ENCODE results near the gene ZSWIM1.
"Not testable (repeated sequence)": the region's sequence is repeated elsewhere in the genome, so short reads cannot be mapped to it uniquely, and the experiment has no call there.

Gene ZSWIM1

DNA sequence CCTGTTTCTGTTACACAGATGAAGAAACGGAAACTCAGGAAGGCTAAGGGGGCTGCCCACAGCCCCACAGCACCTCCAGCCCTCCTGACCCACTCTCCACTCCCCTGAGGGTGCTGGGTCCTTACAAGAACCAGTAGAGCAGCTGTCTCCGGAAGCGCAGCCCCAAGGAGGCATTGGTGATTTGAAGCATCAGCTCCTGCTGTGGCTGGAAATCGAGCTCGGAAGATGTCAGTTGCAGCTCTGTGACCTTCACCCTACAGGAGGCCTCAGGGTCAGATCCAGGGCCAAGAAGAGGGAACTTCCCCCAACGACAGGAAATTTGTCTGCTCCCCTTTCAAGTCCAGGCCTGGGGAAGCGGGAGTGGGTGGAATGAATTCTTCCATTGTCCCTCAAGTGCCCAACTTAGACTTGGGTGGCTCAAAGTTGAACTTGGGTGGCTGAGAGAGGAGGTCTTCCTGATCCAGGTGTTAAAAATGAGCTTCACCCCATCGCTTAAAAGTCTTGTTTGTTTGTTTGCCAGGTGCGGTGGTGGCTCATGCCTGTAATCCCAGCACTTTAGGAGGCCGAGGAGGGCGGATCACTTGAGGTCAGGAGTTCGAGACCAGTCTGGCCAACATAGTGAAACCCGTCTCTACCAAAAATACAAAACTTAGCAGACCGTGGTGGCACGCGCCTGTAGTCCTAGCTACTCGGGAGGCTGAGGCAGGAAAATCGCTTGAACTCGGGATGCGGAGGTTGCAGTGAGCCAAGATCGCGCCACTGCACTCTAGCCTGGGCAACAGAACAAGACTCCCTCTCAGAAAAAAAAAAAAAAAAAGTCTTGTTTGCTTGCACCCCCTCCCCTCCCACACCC is 29.0 kb downstream of the ZSWIM1 start:
- no peak for DNase-seq

DNA sequence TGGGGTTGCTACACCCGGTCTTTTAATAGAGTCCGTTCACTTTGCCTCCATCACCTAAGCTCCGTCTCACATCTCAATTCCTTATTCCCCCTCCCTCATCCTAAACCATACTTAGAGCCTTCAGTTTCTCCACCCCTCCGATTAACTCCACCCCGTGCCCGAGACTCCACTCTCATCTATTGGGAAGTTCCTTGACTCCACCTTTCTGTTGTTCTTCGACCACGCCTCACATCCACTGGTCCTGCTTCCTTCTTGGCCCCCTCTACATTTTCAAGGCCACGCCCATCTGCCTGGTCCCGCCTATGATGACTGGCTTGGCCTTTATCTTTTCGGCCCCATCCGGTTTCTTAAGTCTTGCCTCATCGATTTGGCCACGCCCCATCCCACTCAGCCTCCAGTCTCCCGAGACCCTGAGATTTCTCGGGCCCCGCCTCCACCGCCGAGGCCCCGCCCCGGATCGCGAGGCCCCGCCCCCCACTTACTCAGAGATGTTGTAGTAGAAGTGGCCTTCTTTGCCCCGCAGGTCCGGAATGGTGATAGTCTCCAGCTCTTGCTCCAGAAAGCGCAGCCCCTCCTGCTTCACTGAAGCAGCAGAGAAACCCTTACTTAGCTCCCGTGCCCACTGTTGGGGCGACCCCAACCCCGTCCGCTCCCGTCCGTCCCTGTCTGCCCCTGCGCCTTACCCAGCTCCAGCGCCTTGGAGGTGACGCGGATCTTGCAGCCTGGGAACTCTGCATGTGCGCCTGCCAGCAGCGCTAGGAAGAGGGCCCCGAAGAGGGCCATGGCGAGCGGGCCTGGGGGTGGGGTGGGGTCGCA is 29.9 kb downstream of the ZSWIM1 start:
- peak; percentile 93 for DNase-seq

DNA sequence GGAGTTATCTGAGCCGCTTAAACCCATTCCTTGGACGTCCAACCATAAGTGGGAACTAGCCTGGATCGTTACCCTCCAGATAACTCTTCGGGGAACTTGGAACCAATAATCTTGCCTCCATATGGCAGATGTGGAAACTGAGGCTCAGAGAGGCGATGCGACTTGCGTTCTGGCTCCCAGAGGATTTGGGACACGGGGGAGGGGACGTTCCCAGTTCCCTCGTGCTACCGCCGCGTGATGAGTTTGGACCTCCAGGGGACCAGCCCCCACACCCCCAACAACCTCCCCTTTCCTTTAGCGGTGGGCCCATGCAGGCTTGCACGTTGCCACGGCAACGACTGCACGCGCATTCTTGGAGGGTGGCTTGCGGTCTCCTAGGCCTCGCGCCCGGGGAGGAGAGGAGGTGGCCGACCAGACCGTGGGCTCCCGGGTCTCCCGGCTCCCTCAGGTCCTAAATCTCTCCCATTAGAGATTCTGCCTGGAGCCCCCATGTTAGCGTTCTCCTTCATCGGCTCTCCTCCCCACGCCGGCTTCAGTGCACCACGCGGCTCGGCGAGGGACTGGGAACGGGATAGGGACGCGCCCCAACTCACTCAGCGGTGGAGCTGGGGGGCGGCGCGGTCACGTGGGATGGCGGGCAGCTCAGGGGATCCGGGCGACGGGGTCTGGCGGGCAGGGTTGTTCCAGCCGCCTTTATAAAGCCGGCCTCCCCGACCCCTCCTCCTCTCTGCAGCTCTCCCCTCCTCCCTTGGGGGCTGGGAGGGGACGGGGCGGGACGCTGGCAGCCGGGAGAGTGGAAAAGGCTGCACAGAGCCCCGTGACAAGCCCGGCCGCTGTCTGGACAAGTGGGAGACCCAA is 30.7 kb downstream of the ZSWIM1 start, which contains the start of gene PLTP:
TSS of gene PLTP (minus strand) at position 670 of the 858 bp plus-strand sequence. CDS start 703 bp downstream, outside the sequence.
- DNase-seq = peak; percentile 41

DNA sequence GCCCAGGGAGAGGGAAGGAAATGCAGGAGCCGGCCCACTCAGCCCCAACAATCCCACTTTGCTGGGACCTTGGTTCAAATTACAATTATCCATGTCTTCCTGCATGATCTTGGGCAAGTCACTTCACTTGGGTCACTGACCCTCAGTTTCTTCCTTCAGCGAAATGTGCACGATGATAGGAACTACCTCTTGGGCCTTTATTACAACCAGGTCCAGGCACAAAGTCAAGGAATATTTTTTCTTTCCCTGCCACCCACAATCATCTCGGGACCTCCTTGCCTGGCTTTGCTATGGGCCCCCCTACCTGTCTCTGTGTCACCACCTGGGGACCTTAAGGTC is 31.3 kb downstream of the ZSWIM1 start:
- DNase-seq = no peak

DNA sequence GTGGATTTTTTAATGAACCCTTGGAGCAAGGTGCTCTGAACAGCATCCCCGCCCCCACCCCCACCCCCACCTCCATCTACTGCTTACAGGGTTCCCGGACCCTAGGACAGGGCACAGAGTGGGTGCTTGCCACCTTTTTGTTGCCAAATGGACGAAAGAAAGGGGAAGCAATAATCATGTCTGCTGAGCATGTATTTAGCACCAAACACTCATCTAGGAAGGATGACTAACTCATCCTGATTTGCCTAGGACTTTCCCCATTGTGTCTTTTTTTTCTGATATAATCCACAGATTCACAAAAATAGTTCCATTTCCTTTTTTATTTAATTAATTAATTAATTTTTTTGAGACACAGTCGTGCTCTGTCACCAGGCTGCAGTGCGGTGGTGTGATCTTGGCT is 32.1 kb downstream of the ZSWIM1 start:
- DNase-seq = no peak

DNA sequence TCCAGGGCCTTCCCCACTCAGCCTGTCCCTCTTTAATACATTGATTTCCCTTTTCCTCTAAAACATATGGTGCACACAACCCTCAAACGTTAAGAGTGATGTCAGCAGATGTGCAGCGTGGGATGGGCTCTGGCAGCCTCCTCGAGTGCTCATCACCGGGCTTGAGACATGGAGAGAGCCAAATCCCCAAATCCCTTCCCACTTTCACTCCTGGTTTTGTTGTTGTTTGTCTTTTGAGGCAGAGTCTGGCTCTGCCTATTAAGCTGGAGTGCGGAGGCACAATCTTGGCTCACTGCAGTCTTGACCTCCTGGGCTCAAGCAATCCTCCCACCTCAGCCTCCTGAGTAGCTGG is 36.7 kb downstream of the ZSWIM1 start:
- DNase-seq = no peak

DNA sequence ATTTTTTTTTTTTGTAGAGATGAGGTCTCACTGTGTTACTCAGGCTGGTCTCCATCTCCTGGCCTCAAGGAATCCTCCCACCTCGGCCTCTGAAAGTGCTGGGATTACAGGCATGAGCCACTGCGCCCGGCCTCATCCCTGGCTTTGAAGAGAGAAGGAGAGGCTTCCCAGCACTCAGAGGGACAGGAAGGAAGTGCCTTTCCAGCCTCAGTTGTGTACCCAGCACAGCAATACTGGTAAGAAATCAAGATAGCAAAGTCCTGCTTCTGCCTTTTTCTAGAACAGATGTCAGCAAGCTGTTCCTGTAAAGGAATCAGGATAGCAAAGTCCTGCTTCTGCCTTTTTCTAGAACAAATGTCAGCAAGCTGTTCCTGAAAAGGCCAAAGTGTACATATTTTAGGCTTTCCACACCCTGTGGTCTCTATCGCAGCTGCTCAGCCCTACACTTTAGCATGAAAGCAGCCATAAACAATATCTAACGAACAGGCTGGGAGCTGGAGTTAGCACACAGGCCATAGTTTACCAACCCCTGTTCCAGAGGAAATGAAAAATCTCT is 37.2 kb downstream of the ZSWIM1 start:
- DNase-seq = no peak

DNA sequence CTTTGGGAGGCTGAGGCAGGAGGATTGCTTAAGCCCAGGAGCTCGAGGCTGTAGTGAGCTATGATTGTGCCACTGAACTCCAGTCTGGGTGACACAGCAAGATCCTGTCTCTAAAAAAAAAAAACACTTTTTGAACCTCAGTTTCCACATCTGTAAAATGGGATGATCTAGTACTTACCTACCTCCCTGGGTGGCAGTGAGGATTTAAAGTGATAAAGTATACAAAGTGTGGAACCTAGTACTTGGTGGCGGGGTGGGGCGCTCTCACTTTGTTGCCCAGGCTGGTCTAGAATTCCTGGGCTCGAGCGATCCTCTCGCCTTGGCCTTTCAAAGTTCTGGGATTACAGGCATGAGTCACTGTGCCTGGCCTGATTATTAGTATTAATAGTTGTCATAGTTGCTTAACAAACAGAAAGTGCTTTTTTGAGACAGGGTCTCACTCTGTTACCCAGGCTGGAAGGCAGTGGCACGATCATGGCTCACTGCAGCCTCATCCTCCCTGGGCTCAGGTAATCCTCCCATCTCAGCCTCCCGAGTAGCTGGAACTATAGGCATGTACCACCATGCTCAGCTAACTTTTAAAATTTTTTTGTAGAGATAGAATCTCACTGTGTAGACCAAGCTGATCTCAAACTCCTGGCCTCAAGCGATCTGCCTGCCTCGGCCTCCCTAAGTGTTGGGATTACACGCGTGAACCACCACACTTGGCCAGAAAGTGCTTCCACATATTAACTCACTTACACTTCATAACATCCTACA is 37.9 kb downstream of the ZSWIM1 start:
- DNase-seq = no peak

DNA sequence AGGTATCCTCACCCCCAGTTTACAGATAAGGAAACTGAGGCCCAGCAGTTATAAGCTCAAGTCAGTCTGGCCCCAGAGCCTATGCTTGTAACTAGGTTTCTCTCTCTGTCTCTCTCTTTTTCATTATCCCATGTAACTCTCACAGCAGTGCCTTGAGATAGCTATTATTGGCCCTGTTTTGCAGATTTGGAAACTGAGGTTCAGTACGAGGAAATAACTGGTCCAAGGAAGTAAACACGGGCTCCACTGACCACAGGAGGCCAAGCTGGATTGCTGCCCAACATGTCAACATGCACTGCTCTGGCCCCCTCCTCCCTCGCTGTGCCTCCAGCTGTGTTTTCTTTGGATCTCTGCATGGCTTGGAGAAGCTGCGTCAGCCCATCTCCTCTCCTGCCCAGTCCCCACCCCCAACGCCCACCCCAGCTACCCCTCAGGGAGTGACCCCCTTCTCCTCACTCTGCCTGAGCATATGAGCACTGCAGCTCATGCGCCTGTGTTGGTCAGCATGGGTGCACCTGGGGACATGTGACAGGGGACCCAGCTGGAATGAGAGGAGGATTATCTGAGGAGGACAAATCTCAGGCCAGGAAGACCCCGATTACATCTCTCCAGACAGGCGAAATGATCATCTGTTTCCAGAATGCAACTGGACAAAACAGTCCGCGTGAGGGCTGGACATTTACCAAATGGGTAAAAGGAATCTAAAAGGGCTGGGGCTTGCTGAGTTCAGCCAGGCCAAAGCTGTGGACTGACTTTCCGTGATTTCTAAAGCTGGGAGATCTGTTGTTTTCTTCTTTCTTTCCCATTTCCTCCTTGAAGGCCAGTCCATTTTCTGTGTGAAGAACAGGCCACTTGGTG is 38.7 kb downstream of the ZSWIM1 start:
- no peak for DNase-seq

DNA sequence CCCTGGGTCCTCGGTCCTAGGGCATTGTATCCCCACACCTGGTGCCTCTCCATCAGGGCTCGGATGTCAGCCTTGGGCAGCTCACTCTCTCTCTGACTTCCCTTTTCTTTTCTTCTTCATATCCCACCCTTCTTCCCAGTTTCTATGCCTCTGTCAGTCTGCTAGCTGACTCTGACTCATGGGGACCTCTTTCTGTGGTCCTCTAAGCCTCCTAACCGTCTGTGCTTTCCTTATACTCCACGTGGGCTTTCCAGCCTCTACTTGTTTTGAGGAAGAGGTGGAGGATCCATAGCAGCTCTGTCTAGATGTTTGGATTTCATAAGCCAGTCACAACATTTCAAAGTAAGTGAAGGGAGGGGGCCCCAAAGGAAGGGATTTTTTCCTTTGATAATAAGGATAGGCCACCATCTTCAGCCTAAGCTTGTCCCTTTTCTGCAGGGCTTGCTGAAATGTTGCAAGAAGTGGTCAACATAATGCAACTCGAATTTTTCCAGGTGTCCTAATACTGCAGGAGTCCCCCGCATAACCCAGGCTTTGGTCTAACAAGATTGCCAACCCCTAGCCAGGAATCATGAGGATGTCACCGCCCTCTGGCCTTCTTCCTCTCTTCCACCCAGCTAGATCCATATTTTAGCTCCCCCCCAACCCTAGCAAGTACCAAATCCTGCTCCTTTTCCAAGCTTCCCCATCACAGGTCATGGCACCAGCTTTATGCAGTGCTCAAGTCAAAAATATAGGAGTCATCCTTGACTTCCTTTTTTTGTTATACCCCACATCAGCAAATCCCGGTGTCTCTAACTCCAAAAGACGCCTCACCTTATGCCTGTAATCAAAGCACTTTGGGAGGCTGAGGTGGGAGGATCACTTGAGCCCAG is 39.7 kb downstream of the ZSWIM1 start:
- no peak for DNase-seq

DNA sequence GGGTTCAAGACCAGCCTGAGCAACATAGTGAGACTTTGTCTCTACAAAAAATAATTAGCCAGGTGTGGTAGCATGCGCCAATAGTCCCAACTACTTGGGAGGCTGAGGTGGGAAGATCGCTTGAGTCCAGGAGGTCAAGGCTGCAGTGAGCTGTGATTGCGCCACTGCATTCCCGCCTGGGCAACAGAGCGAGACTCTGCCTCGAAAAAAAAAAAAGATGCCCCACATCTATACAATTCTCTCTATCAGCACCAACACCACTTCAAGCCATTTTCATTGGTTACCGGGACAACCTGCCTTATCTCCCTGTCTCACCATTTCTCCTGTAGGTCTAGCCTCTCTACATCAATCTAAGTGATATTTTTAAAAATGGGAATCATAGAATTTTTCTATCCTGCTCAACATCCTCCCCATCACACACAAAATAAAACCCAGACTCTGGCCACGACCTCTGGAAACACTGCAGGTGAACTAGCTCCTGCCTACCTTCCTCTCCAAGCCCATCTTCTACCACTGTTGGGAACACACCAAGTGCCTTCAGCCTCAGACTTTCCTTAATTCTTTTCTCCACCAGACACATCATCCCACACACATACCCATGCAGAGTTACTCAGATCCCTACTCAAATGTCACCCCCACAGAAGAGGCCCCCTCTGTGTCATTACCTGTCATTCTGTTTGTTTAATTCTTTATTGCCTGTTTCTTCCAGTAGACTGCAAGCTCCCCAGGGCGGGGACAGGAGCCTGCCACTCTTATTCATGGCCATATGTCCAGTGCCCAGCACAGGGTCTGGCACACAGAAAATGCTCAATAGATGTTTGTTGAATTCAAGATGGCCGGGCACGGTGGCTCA is 40.5 kb downstream of the ZSWIM1 start:
- no peak for DNase-seq

DNA sequence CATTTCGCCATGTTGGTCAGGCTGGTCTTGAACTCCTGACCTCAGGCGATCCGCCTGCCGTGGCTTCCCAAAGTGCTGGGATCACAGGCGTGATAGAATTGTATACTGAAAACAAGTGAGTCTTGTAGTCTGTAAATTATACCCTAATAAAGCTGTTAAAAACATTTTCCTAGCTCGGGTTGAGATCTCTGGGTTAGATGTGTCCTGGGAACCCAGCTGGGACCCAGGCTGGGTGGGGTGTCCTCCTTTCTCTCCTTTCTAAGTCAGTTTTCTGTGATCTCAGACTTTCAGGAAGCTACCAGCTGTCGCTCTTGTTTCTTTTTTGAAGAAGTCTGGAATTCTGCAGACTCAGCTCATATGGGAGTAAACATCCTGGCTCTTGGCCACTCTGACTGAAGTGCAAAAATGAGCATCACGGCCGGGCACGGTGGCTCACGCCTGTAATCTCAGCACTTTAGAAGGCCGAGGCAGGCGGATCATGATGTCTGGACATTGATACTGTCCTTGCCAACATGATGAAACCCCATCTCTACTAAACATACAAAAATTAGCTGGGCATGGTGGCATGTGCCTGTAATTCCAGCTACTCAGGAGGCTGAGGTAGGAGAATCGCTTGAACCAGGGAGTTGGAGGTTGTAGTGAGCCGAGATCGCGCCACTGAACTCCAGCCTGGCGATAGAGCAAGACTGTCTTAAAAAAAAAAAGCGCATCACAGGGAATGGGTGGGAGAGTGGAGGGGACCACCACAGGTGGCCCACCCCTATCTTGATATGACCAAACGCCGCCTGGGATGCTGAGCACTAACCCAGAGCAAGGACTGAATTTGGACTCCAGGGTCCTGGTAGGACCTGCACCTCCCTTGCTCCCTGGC is 43.6 kb downstream of the ZSWIM1 start:
- DNase-seq = no peak

DNA sequence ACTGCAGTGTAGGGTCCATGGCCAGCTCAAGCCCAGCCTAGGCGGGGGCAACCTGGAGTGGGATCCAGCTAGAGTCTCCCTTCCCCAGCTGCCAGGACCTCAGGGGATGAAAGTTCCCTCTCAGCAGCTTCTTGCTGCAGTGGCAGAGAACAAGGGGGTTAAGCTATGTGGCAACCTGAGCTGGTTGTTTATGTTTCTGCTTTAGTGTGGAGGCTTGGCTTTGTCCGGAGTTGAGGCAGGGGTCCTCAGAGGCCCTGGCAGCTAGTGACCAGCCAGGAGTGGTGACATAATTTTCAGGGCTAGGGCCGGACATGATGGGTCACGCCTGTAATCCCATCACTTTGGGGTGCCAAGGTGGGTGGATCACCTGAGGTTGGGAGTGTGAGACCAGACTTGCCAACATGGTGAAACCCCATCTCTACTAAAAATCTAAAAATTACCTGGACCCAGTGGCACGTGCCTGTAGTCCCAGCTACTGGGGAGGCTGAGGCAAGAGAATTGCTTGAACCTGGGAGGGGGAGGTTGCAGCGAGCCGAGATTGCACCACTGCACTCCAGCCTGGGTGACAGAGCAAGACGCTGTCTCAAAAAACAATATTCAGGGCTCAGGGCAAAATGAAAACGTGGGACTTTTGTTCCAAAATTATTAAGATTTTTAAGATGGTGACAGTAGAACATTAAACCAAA is 44.9 kb downstream of the ZSWIM1 start:
- DNase-seq = no peak

DNA sequence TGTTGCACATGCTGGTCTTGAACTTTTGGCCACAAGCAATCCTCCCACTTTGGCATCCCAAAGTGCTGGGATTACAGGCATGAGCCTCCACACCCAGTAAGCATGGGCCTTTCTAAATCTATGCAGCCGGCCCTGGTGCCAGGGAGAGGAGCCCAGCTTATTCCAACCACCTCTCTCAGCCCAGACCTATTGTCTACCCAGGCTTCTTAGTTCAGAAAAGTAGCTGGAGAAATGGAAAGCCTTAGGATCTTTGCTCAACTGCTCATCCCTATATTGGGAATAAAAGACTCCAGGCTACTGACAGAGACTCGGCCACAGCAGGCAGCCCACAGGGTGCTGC is 45.7 kb downstream of the ZSWIM1 start:
- no peak for DNase-seq

DNA sequence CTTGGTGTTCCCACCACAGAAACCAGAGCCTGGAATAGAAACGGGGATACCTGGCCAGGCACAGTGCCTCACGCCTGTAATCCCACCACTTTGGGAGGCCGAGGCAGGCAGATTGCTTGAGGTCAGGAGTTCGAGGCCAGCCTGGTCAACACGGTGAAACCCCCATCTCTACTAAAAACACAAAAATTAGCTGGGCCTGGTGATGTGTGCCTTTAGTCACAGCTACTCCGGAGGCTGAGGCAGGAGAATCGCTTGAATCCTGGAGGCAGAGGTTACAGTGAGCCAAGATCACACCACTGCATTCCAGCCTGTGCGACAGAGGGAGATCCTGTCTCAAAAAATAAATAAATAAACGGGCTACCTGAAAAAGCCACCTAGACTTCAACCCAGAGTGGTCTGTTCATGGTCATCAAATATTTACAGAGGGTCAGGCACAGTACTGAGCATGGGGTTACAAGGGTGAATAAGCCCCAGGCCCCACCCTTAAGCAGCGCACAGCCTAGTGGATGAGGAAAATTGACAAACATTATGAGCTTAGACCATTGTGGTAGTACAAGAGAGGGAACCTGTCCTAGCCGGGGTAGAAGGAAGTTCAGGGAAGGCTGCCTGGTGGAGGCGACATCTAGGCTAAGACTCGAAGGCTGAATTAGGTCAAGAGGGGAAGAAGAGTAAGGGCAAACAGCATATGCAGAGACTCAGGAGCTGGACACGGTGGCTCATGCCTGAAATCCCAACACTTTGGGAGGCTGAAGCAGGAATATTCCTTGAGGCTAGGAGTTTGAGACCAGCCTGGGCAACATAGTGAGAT is 46.2 kb downstream of the ZSWIM1 start:
- no peak for DNase-seq

DNA sequence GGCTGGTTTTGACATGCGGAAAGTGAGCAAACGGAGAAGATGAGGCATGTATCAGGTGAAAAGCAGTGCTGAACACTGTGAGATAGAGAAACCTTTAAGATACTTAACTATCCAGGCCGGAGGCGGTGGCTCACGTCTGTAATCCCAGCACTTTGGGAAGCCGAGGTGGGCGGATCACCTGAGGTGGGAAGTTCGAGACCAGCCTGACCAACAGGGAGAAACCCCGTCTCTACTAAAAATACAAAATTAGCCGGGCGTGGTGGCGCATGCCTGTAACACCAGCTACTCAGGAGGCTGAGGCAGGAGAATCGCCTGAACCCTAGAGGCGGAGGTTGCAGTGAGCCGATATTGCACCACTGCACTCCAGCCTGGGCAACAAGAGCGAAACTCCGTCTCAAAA is 50.7 kb downstream of the ZSWIM1 start:
- DNase-seq = not testable (repeated sequence)
